IMR-90 (cell line): ENCODE results near the gene NPSR1. TPM values are rescaled to one million over a fixed set of nuclear protein-coding genes. Genes with fewer than 3 reads are reported as not detected.
"Not testable (repeated sequence)": the region's sequence is repeated elsewhere in the genome, so short reads cannot be mapped to it uniquely, and the experiment has no call there.

Source experiments
- ATAC-seq: fragments of 200-7000 bp; cut with Tn5 transposase; 2 replicates; pipeline ENCODE4 v1.9.1; 2020; ENCODE audit warnings: low read depth, mild to moderate bottlenecking, moderate library complexity
- BruUV-seq: library from RNA; stranded (reverse); fragments of 400-500 nt; replicated peaks from 2 replicates; lab custom pipeline; 2021; lab: Mats Ljungman, UMichigan
- CTCF ChIA-PET: fragments of 300-600 bp; formaldehyde crosslinking; extraction: SDS; loops from one replicate; lab custom pipeline; 2021; ENCODE audit warnings: antibody characterized with exemption; lab: Yijun Ruan, JAX
- POLR2A ChIA-PET: fragments of 300-600 bp; sonication (Branson Sonifier 250); formaldehyde crosslinking; loops from one replicate; lab custom pipeline; 2022; ENCODE audit warnings: antibody characterized with exemption; ENCODE audit not compliant: unreplicated experiment; lab: Charles Lee
- DNase-seq: peaks from one replicate; pipeline ENCODE4 v3.0.0; 2013
- H2AFZ ChIP-seq: replicated peaks from 2 replicates; pipeline ENCODE3; 2013; ENCODE audit warnings: low read length, mild to moderate bottlenecking; ENCODE audit not compliant: poor library complexity
- H2AK5ac ChIP-seq: 2 replicates; pipeline ENCODE4 v1.6.1; 2013; ENCODE audit warnings: low read depth, low read length, inconsistent platforms
- H2AK9ac ChIP-seq: replicated peaks from 2 replicates; pipeline ENCODE3; 2013; ENCODE audit warnings: mild to moderate bottlenecking, low read depth, low read length, moderate library complexity; ENCODE audit not compliant: poor library complexity
- H2BK120ac ChIP-seq: 2 replicates; pipeline ENCODE4 v1.6.1; 2013; ENCODE audit warnings: low read depth, low read length, inconsistent platforms
- H2BK15ac ChIP-seq: 3 replicates; pipeline ENCODE4 v1.6.1; 2013; ENCODE audit warnings: low read depth, low read length, inconsistent platforms
- H2BK20ac ChIP-seq: 2 replicates; pipeline ENCODE4 v1.6.1; 2013; ENCODE audit warnings: low read depth, mild to moderate bottlenecking, inconsistent platforms, low read length, moderate library complexity
- H2BK5ac ChIP-seq: 2 replicates; pipeline ENCODE4 v1.6.1; 2013; ENCODE audit warnings: mild to moderate bottlenecking, low read depth, low read length, inconsistent platforms; ENCODE audit not compliant: poor library complexity, severe bottlenecking
- H3K14ac ChIP-seq: replicated peaks from 2 replicates; pipeline ENCODE4 v1.6.1; 2013; ENCODE audit warnings: low read depth, low read length, inconsistent platforms
- H3K18ac ChIP-seq: 2 replicates; pipeline ENCODE4 v1.6.1; 2013; ENCODE audit warnings: low read depth, low read length, control low read depth
- H3K23ac ChIP-seq: 2 replicates; pipeline ENCODE4 v1.6.1; 2013; ENCODE audit warnings: low read depth, low read length, inconsistent platforms
- H3K27ac ChIP-seq: 2 replicates; pipeline ENCODE4 v1.5.1; 2013; ENCODE audit warnings: mild to moderate bottlenecking, control low read depth, low read length; ENCODE audit not compliant: insufficient read depth
- H3K27me3 ChIP-seq: 2 replicates; pipeline ENCODE4 v1.6.1; 2013; ENCODE audit warnings: low read length; ENCODE audit not compliant: control insufficient read depth, insufficient read depth
- H3K36me3 ChIP-seq: 2 replicates; pipeline ENCODE4 v1.6.1; 2013; ENCODE audit warnings: low read length, mixed read lengths; ENCODE audit not compliant: control insufficient read depth, insufficient read depth
- H3K4ac ChIP-seq: 2 replicates; pipeline ENCODE4 v1.6.1; 2013; ENCODE audit warnings: low read depth, low read length, inconsistent platforms
- H3K4me1 ChIP-seq: 2 replicates; pipeline ENCODE4 v1.6.1; 2013; ENCODE audit warnings: low read length, mixed read lengths; ENCODE audit not compliant: control insufficient read depth, insufficient read depth
- H3K4me2 ChIP-seq: 2 replicates; pipeline ENCODE4 v1.6.1; 2013; ENCODE audit warnings: low read depth, mild to moderate bottlenecking, control low read depth, low read length, moderate library complexity
- H3K4me3 ChIP-seq: 2 replicates; pipeline ENCODE4 v1.5.1; 2013; ENCODE audit warnings: low read depth, mild to moderate bottlenecking, control low read depth, low read length, moderate library complexity; ENCODE audit not compliant: insufficient read depth
- H3K56ac ChIP-seq: 2 replicates; pipeline ENCODE4 v1.6.1; 2013; ENCODE audit warnings: low read length, inconsistent platforms; ENCODE audit not compliant: insufficient read depth; ENCODE audit errors: extremely low read depth
- H3K79me1 ChIP-seq, 2 experiments: 2 replicates each; pipeline ENCODE4 v1.6.1; 2013; ENCODE audit warnings: low read length in 2 of 2, inconsistent platforms in 1 of 2, low read depth in 1 of 2
- H3K9ac ChIP-seq: 2 replicates; pipeline ENCODE4 v1.6.1; 2013; ENCODE audit warnings: low read depth, low read length, control low read depth
- H3K9me1 ChIP-seq: 2 replicates; pipeline ENCODE4 v1.6.1; 2013; ENCODE audit warnings: low read length, inconsistent platforms; ENCODE audit not compliant: insufficient read depth
- H3K9me3 ChIP-seq: 2 replicates; pipeline ENCODE4 v1.6.1; 2013; ENCODE audit warnings: low read length; ENCODE audit not compliant: control insufficient read depth, insufficient read depth
- H4K20me1 ChIP-seq: 2 replicates; pipeline ENCODE4 v1.6.1; 2013; ENCODE audit warnings: low read length, inconsistent platforms; ENCODE audit not compliant: insufficient read depth
- H4K5ac ChIP-seq: 2 replicates; pipeline ENCODE4 v1.6.1; 2013; ENCODE audit warnings: mild to moderate bottlenecking, low read depth, low read length, control low read depth
- H4K8ac ChIP-seq, 2 experiments: 2 replicates each; pipeline ENCODE4 v1.6.1; 2013; ENCODE audit warnings: low read depth in 2 of 2, low read length in 2 of 2, control low read depth in 1 of 2, inconsistent platforms in 1 of 2
- H4K91ac ChIP-seq: 2 replicates; pipeline ENCODE4 v1.6.1; 2013; ENCODE audit warnings: low read depth, low read length, inconsistent platforms; ENCODE audit not compliant: insufficient read depth
- WGBS, 2 experiments: methylation state at CpG; one replicate each; pipeline versions ENCODE4 v1.1.5 to v1.1.7; 2013; ENCODE audit warnings: missing lambda C conversion rate in 2 of 2; ENCODE audit not compliant: insufficient read length in 1 of 2; ENCODE audit errors: extremely low coverage in 2 of 2; 5-methylcytosine and 5-hydroxymethylcytosine counted together
- dilution Hi-C: fragments of 300-500 bp; cut with HindIII; formaldehyde crosslinking; loops from one replicate; pipeline ENCODE4 v1.14.3; 2018; ENCODE audit warnings: low sequenced_read_pairs; ENCODE audit not compliant: unreplicated experiment
- in situ Hi-C: fragments of 300-500 bp; cut with MboI; formaldehyde crosslinking; loops from 3 replicates; pipeline ENCODE4 v1.14.3; 2019; ENCODE audit warnings: low sequenced_read_pairs, inconsistent platforms, mixed read lengths
- intact Hi-C: fragments of 100-400 bp; cut with micrococcal nuclease; formaldehyde crosslinking; loops from 2 replicates; pipeline ENCODE4 v1.10.0; 2022
- polyA plus RNA-seq, 3 experiments: library from polyadenylated mRNA; depleted of rRNA; stranded (reverse); fragments of >200 nt; gene quantifications; 2 replicates each; pipeline ENCODE4 v1.2.3, GENCODE V29; 2012; ENCODE audit warnings: low replicate concordance in 1 of 3
- total RNA-seq: library from RNA; depleted of rRNA; stranded (reverse); fragments of >200 nt; gene quantifications from 2 replicates; pipeline ENCODE4 v1.2.3, GENCODE V29; 2012

The NPSR1 gene
- total and polyA plus RNA-seq, 2 of the 4 experiments (the other 2 are of a cell fraction) = not detected

- H3K9ac ChIP-seq, POLR2A ChIA-PET, H3K9me3 ChIP-seq, H3K4ac ChIP-seq, H3K27ac ChIP-seq, H3K4me1 ChIP-seq, H4K5ac ChIP-seq, H3K36me3 ChIP-seq, H3K23ac ChIP-seq, H2AFZ ChIP-seq, H3K27me3 ChIP-seq, H2BK20ac ChIP-seq, dilution Hi-C loops, H2BK5ac ChIP-seq, H2AK9ac ChIP-seq, H4K91ac ChIP-seq, ATAC-seq, DNase-seq, H3K14ac ChIP-seq, H2BK120ac ChIP-seq, in situ Hi-C loops, H4K8ac ChIP-seq, intact Hi-C loops, BruUV-seq, H3K79me1 ChIP-seq, H4K20me1 ChIP-seq, H3K9me1 ChIP-seq, H3K18ac ChIP-seq, H2BK15ac ChIP-seq, H3K4me3 ChIP-seq, H3K4me2 ChIP-seq, H3K56ac ChIP-seq, H2AK5ac ChIP-seq: not testable (repeated sequence)
- WGBS, 2 experiments = no CpG with 5 or more reads among the region's 8 CpGs
- CTCF ChIA-PET = interaction anchor here (0.6 kb wide), 1 partner anchor 115 kb away, joined by 5 read pairs; no protein-coding TSS in a partner anchor
Observed at GRCh38 chr7:34878944-34879735, 221.1 kb downstream of the NPSR1 start.
